Retinal pigment epithelial cell (primary cell): ENCODE data around the gene HMOX1.
"Not testable (repeated sequence)": the region's sequence is repeated elsewhere in the genome, so short reads cannot be mapped to it uniquely, and the experiment has no call there.

Source experiments
- DNase-seq: peaks from one replicate; pipeline ENCODE4 v3.0.0-alpha.2; 2010; ENCODE audit warnings: low read depth
- H3K4me3 ChIP-seq: 2 replicates; pipeline ENCODE4 v1.5.1; 2011; ENCODE audit warnings: mild to moderate bottlenecking, low read length, control low read depth, moderate library complexity
- TF ChIP-seq, protein P1 (sequence below): conservative IDR thresholded peaks from 2 replicates; pipeline ENCODE4 v1.5.1; 2011; ENCODE audit warnings: low read depth, low read length, control low read depth, inconsistent platforms

The HMOX1 gene

DNA sequence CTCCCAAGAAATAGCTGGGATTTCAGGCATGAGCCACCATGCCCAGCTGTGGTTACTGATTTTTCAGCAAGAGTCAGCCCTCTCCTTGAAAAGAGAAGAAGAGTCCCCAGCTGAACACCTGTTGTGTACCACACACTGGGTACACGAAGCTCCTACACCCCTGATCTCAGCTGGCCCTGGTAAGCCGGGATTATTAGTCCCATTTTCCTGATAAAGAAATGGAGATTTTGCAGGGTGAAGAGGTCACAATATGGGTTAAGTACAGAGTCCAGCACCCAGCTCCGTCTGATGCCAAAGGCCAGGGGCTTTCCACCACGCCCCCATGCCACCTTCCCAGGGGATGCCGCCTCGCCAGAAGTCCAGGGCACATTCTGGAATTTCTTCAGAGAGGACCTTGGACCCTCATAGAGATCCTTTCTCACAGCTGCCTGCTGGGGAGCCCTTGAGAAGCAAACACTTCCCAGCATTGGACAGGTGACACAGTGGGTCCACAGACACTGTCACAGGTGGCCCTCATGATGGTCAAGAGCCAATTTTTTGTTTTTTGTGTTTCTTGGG lies 19.8 kb upstream of the HMOX1 start:
- TF ChIP-seq, protein P1, sequence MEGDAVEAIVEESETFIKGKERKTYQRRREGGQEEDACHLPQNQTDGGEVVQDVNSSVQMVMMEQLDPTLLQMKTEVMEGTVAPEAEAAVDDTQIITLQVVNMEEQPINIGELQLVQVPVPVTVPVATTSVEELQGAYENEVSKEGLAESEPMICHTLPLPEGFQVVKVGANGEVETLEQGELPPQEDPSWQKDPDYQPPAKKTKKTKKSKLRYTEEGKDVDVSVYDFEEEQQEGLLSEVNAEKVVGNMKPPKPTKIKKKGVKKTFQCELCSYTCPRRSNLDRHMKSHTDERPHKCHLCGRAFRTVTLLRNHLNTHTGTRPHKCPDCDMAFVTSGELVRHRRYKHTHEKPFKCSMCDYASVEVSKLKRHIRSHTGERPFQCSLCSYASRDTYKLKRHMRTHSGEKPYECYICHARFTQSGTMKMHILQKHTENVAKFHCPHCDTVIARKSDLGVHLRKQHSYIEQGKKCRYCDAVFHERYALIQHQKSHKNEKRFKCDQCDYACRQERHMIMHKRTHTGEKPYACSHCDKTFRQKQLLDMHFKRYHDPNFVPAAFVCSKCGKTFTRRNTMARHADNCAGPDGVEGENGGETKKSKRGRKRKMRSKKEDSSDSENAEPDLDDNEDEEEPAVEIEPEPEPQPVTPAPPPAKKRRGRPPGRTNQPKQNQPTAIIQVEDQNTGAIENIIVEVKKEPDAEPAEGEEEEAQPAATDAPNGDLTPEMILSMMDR, result no peak
- no peak for DNase-seq
- H3K4me3 ChIP-seq, result no peak overlapping the region

DNA sequence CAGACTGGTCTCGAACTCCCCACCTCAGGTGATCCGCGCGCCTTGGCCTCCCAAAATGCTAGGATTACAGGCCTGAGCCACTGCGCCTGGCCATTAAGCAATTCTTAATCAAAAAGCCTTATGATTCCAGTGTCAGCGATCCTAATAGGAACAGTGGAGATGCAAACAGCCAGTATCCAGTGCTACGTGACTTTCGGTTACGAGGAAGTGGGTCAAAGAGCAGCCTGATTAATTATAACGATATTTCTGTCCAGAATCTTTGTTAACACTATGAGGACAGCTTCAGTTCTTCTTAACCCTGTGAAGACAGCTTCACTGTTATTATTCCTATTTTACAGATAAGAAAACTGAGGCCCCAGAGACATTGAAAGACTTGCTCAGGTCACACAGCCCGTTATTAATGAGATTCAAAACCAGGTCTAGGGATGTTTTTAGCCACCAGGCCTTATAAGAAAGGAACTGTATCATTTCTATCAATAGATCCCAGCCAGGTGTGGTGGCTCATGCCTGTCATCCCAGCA lies 17.3 kb upstream of the HMOX1 start:
- TF ChIP-seq, protein P1, result no peak

DNA sequence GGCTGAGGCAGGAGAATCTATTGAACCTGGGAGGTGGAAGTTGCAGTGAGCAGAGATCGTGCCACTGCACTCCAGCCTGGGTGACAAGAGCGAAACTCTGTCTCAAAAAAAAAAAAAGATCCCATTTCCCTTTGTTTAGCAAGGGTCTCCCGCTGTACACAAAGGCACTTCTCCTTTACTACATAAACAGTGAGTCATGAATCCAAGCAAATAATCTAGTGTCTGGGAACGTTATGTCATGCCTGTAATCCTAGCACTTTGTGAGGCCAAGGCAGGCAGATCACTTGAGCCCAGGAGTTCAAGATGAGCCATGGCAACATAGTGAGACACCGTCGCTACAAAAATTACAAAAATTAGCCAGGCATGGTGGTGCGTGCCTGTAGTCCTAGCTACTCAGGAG lies 16.7 kb upstream of the HMOX1 start:
- not testable (repeated sequence) for DNase-seq, H3K4me3 ChIP-seq

More for the DNA sequence above, 17.3 kb upstream of the HMOX1 start:
- no peak for DNase-seq
- H3K4me3 ChIP-seq, result no peak overlapping the region

DNA sequence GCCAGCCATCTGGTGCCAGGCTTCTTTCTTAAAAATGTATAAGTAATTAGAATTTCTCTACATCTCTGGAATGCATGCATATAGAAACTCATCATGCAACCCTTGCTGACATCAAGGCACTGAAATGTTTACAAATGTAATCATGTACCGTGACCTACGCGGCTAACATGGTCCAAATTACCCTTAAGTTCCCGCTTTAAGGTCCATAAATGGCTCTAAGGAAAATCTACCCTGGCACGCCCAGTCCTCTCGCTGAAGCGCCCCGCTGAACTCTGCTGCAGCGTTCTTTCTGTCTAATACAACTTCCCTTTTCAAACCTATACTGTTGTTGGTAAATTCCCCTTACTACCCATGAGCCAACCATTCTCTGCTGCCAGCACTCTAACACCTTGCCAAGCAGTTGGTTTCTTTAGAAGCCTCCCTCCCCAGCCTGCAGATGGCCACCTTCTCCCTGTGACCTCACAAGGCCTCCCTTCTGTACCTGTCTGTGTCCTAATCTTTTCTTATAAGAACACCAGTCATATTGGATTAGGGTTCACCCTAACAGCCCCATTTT lies 13.5 kb upstream of the HMOX1 start:
- TF ChIP-seq, protein P1, result no peak
- H3K4me3 ChIP-seq, result no peak overlapping the region
- DNase-seq, result no peak

DNA sequence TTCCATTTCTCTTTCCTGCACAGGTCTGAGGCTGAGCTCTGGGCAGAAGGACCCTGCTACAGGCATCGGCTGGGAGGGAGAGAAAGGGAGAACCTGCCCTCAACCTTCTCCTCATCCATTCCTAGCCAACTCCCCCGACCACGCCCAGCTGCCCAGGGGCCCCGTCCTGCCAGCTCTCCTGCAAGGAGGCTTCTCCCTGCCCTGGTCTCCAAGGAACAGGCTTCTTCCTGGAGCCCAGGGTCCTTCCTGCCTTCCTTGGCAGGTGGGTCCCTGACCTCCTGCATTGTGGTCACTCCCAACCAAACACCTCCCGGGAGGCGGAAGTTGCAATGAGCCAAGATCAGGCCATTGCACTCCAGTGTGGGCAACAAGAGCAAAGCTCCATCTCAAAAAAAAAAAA lies 12.5 kb upstream of the HMOX1 start:
- H3K4me3 ChIP-seq, result no peak overlapping the region
- TF ChIP-seq, protein P1, result no peak
- no peak for DNase-seq

DNA sequence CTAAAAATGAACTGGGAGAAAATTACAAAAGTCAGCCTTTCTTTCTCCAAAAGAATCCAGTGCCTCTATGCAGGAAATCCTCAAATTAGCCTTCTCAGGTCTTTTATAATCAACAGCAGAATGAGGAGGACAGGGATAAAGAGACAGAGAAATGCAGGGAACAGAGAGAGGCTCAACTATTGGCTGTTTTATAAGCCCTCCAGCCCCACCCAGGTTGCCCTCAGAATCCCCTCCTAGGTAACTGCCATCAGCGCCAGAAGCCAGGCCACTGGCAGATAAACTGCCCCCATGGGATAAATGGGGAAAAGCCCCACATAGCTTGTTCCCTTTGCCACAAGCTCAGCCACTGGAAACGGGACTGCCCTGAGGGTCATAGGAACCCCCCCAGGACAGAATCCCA lies 10.9 kb upstream of the HMOX1 start:
- DNase-seq, result no peak
- no peak overlapping the region for H3K4me3 ChIP-seq
- TF ChIP-seq, protein P1, result no peak

DNA sequence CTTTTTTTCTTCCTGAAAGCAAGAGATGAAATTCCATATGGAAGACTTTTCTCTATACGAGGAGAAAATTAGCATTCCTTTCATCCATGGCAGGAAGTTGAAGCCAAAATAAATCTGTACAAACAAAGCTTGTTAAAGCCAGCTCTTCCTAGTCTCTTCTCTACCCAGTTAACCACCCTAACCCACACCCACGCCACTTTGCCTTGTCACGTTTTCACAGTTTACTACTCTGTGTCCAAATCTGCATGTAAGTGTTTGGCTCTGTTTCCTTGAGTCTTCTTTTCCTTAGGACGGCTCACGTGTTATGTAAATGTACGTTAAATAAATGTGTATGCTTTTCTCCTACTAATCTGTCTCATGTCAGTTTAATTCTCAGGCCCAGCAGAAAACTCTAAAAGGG lies 7.1 kb upstream of the HMOX1 start:
- H3K4me3 ChIP-seq, result no peak overlapping the region
- DNase-seq, result no peak
- TF ChIP-seq, protein P1, result no peak

DNA sequence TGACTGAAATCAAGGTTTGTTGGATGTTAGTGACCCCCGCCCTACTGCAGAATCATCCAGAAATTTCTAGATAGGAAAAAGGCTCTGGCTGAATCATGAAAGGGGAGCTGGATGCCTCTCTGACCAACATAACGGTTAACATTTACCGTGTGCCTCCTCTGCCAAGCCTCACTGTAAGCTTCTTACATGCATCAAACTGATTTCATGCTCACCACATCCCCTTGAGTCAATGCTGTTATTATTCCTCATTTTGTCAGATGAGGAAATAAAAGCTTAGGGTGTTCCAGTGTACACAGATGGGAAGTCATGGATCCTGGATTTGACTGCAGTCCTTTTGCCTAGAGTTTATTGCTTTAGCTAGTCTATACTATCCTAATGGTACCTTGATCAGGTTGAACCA lies 5.9 kb upstream of the HMOX1 start:
- TF ChIP-seq, protein P1, result no peak
- H3K4me3 ChIP-seq, result no peak overlapping the region
- no peak for DNase-seq
